Measurements from ENCODE around the gene MPL. TPM values are rescaled to one million over a fixed set of nuclear protein-coding genes. Genes with fewer than 3 reads are reported as not detected.
A peak's percentile ranks its signal among the peaks of the same experiment; 100 is the strongest.

Gene MPL
- total RNA-seq, 1 experiment from 2014 or later, result 0.15 TPM

DNA sequence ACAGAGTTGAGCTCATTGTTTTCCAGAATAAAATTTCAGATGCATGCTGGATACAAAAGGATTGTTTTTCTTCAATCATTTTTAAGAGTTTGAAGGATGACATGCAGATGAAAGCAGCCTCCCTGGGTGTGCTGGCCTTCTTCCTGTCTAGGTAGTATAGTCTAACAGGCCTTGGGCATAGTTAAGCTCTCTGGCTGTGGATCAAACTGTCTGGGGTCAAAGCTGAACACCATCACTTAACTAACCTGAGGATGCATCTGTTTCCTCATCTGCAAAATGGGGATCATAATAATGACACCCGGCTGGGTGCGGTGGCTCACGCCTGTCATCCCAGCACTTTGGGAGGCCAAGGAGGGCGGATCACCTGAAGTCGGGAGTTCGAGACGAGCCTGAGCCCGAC, 42.9 kb upstream of the MPL start:
- no peak for TF ChIP-seq ZNF396 (CRISPR knock-in tag; IDR thresholded peaks at IDR 0.05; ENCODE audit: borderline replicate concordance)
- TF ChIP-seq, protein P1, sequence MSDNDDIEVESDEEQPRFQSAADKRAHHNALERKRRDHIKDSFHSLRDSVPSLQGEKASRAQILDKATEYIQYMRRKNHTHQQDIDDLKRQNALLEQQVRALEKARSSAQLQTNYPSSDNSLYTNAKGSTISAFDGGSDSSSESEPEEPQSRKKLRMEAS (CRISPR knock-in tag; IDR thresholded peaks at IDR 0.05), result no peak
- TF ChIP-seq ZNF121 (CRISPR knock-in tag; IDR thresholded peaks at IDR 0.05), result no peak
- no peak for TF ChIP-seq ZNF423 (CRISPR knock-in tag; IDR thresholded peaks at IDR 0.05)
- TF ChIP-seq, protein P2, sequence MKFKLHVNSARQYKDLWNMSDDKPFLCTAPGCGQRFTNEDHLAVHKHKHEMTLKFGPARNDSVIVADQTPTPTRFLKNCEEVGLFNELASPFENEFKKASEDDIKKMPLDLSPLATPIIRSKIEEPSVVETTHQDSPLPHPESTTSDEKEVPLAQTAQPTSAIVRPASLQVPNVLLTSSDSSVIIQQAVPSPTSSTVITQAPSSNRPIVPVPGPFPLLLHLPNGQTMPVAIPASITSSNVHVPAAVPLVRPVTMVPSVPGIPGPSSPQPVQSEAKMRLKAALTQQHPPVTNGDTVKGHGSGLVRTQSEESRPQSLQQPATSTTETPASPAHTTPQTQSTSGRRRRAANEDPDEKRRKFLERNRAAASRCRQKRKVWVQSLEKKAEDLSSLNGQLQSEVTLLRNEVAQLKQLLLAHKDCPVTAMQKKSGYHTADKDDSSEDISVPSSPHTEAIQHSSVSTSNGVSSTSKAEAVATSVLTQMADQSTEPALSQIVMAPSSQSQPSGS (CRISPR knock-in tag; IDR thresholded peaks at IDR 0.05; ENCODE audit: borderline replicate concordance, low read depth), result no peak
- Mint-ChIP-seq H3K9me3 (no peaks in the 10 kb centered on the region), H3K4me1 (peaks cover 40% of the 10 kb centered on the region), H3K27ac (0 out of 2 replicates have a peak overlapping the region, but pooled peaks have one; percentile 36), H3K4me3 (no peak overlapping the region), H3K36me3 (no peaks in the 10 kb centered on the region), H3K27me3 (ENCODE audit: low read depth) (no peaks in the 10 kb centered on the region)
- ATAC-seq (no peak), DNase-seq (ENCODE audit: low spot score) (no peak)
- ChIA-PET CTCF (interaction anchor here (0.6 to 2.4 kb wide), 6 partner anchors 9 to 753 kb away, joined by 3 to 15 read pairs (median 5); partner anchors contain the start of genes C1orf210 and CDC20), POLR2A (interaction anchor here (1.1 to 1.2 kb wide), 2 partner anchors 54 to 64 kb away, joined by 3 to 4 read pairs; partner anchors contain the start of gene CDC20)

DNA sequence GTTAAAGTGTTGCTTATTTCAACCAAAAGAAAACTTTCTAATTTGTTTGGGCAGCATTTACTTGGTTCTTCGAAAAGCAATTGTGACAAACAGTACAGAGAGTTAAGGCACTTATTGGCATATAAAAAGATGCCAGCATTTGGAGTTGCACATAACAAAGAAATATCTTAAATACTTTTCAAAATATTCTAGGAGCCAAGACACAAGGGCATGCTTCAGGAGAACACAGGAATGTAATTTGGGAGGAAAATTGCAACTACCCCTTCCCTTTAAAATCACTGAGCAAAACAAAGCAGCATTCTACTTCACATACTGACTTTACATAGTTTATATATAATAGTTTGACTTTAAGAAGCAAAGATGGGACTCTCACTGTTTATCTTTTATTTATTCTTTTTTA, 41.4 kb upstream of the MPL start:
- ATAC-seq, result no peak
- TF ChIP-seq, protein P3, sequence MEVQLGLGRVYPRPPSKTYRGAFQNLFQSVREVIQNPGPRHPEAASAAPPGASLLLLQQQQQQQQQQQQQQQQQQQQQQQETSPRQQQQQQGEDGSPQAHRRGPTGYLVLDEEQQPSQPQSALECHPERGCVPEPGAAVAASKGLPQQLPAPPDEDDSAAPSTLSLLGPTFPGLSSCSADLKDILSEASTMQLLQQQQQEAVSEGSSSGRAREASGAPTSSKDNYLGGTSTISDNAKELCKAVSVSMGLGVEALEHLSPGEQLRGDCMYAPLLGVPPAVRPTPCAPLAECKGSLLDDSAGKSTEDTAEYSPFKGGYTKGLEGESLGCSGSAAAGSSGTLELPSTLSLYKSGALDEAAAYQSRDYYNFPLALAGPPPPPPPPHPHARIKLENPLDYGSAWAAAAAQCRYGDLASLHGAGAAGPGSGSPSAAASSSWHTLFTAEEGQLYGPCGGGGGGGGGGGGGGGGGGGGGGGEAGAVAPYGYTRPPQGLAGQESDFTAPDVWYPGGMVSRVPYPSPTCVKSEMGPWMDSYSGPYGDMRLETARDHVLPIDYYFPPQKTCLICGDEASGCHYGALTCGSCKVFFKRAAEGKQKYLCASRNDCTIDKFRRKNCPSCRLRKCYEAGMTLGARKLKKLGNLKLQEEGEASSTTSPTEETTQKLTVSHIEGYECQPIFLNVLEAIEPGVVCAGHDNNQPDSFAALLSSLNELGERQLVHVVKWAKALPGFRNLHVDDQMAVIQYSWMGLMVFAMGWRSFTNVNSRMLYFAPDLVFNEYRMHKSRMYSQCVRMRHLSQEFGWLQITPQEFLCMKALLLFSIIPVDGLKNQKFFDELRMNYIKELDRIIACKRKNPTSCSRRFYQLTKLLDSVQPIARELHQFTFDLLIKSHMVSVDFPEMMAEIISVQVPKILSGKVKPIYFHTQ (CRISPR knock-in tag; IDR thresholded peaks at IDR 0.05), result no peak
- TF ChIP-seq, protein P4, sequence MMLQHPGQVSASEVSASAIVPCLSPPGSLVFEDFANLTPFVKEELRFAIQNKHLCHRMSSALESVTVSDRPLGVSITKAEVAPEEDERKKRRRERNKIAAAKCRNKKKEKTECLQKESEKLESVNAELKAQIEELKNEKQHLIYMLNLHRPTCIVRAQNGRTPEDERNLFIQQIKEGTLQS (CRISPR knock-in tag; conservative IDR thresholded peaks at IDR 0.05), result no peak
- TF ChIP-seq ZNF138 (CRISPR knock-in tag; conservative IDR thresholded peaks at IDR 0.05) (no peak), NR3C1 (CRISPR knock-in tag; conservative IDR thresholded peaks at IDR 0.05; ENCODE audit: low read depth) (no peak)
- TF ChIP-seq, protein P5, sequence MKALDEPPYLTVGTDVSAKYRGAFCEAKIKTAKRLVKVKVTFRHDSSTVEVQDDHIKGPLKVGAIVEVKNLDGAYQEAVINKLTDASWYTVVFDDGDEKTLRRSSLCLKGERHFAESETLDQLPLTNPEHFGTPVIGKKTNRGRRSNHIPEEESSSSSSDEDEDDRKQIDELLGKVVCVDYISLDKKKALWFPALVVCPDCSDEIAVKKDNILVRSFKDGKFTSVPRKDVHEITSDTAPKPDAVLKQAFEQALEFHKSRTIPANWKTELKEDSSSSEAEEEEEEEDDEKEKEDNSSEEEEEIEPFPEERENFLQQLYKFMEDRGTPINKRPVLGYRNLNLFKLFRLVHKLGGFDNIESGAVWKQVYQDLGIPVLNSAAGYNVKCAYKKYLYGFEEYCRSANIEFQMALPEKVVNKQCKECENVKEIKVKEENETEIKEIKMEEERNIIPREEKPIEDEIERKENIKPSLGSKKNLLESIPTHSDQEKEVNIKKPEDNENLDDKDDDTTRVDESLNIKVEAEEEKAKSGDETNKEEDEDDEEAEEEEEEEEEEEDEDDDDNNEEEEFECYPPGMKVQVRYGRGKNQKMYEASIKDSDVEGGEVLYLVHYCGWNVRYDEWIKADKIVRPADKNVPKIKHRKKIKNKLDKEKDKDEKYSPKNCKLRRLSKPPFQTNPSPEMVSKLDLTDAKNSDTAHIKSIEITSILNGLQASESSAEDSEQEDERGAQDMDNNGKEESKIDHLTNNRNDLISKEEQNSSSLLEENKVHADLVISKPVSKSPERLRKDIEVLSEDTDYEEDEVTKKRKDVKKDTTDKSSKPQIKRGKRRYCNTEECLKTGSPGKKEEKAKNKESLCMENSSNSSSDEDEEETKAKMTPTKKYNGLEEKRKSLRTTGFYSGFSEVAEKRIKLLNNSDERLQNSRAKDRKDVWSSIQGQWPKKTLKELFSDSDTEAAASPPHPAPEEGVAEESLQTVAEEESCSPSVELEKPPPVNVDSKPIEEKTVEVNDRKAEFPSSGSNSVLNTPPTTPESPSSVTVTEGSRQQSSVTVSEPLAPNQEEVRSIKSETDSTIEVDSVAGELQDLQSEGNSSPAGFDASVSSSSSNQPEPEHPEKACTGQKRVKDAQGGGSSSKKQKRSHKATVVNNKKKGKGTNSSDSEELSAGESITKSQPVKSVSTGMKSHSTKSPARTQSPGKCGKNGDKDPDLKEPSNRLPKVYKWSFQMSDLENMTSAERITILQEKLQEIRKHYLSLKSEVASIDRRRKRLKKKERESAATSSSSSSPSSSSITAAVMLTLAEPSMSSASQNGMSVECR (CRISPR knock-in tag; IDR thresholded peaks at IDR 0.05; ENCODE audit: borderline replicate concordance), result no peak
- Mint-ChIP-seq H3K9me3 (no peaks in the 10 kb centered on the region), H3K27me3 (ENCODE audit: low read depth) (no peaks in the 10 kb centered on the region), H3K4me1 (peaks cover 42% of the 10 kb centered on the region), H3K4me3 (no peak overlapping the region), H3K36me3 (no peaks in the 10 kb centered on the region), H3K27ac (peak overlapping the region; percentile 54)
- ChIA-PET POLR2A (interaction anchor here (0.9 to 1.2 kb wide), 3 partner anchors 11 to 62 kb away, joined by 4 read pairs; partner anchors contain the start of genes C1orf210 and CDC20), CTCF (interaction anchor here (1.4 to 2.4 kb wide), 2 partner anchors 62 to 639 kb away, joined by 4 to 12 read pairs; partner anchors contain the start of gene CDC20)
- DNase-seq (ENCODE audit: low spot score), result no peak

DNA sequence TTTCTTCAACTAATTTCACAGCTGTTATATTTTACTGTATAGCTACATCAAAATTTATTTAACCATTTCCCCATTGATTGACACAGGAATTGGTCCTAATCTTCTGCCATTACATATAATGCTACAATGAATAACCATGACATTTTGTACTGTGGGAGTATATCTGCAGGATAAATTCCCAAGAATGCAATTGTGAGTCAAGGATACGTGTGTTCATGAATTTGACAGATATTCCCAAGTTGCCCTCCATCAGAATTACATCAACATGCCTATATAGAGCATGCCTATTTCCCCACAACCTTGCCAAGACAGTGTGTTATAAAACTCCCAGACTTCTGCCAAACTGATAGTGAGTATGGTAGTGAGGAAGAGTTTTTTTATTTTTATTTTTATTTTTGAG, 39.6 kb upstream of the MPL start:
- peak overlapping the region; percentile 4; the same call in 1 of the 2 replicates for H3K27ac Mint-ChIP-seq
- CTCF ChIA-PET, result interaction anchor here (1.0 to 3.5 kb wide), 2 partner anchors 13 to 116 kb away, joined by 4 to 21 read pairs; partner anchors contain the start of gene C1orf210
- TF ChIP-seq EMX1 (CRISPR knock-in tag; IDR thresholded peaks at IDR 0.05) (no peak), RELA (CRISPR knock-in tag; IDR thresholded peaks at IDR 0.05; ENCODE audit: borderline replicate concordance) (no peak), IRF2 (CRISPR knock-in tag; IDR thresholded peaks at IDR 0.05; ENCODE audit: borderline replicate concordance, low read depth) (no peak), ZNF423 (CRISPR knock-in tag; IDR thresholded peaks at IDR 0.05) (no peak), NFYB (CRISPR knock-in tag; conservative IDR thresholded peaks at IDR 0.05; ENCODE audit: low read depth) (no peak)
- TF ChIP-seq, protein P6, sequence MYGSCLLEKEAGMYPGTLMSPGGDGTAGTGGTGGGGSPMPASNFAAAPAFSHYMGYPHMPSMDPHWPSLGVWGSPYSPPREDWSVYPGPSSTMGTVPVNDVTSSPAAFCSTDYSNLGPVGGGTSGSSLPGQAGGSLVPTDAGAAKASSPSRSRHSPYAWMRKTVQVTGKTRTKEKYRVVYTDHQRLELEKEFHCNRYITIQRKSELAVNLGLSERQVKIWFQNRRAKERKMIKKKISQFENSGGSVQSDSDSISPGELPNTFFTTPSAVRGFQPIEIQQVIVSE (CRISPR knock-in tag; IDR thresholded peaks at IDR 0.05; ENCODE audit: borderline replicate concordance), result no peak
- TF ChIP-seq, protein P7, sequence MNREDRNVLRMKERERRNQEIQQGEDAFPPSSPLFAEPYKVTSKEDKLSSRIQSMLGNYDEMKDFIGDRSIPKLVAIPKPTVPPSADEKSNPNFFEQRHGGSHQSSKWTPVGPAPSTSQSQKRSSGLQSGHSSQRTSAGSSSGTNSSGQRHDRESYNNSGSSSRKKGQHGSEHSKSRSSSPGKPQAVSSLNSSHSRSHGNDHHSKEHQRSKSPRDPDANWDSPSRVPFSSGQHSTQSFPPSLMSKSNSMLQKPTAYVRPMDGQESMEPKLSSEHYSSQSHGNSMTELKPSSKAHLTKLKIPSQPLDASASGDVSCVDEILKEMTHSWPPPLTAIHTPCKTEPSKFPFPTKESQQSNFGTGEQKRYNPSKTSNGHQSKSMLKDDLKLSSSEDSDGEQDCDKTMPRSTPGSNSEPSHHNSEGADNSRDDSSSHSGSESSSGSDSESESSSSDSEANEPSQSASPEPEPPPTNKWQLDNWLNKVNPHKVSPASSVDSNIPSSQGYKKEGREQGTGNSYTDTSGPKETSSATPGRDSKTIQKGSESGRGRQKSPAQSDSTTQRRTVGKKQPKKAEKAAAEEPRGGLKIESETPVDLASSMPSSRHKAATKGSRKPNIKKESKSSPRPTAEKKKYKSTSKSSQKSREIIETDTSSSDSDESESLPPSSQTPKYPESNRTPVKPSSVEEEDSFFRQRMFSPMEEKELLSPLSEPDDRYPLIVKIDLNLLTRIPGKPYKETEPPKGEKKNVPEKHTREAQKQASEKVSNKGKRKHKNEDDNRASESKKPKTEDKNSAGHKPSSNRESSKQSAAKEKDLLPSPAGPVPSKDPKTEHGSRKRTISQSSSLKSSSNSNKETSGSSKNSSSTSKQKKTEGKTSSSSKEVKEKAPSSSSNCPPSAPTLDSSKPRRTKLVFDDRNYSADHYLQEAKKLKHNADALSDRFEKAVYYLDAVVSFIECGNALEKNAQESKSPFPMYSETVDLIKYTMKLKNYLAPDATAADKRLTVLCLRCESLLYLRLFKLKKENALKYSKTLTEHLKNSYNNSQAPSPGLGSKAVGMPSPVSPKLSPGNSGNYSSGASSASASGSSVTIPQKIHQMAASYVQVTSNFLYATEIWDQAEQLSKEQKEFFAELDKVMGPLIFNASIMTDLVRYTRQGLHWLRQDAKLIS (CRISPR knock-in tag; IDR thresholded peaks at IDR 0.05; ENCODE audit: borderline replicate concordance), result no peak
- H3K36me3 Mint-ChIP-seq, result no peaks in the 10 kb centered on the region
- DNase-seq (ENCODE audit: low spot score), result no peak
- no peaks in the 10 kb centered on the region for H3K27me3 Mint-ChIP-seq (ENCODE audit: low read depth)
- no peak for ATAC-seq
- peaks cover 42% of the 10 kb centered on the region for H3K4me1 Mint-ChIP-seq
- no peaks in the 10 kb centered on the region for H3K9me3 Mint-ChIP-seq
- H3K4me3 Mint-ChIP-seq, result no peak overlapping the region
- POLR2A ChIA-PET, result no interaction called here
